ENCODE measurements around the gene PHRF1. TPM values are rescaled to one million over a fixed set of nuclear protein-coding genes. Genes with fewer than 3 reads are reported as not detected.

The PHRF1 gene
- total RNA-seq, 1 experiment from 2014 or later = 43.9 TPM

DNA sequence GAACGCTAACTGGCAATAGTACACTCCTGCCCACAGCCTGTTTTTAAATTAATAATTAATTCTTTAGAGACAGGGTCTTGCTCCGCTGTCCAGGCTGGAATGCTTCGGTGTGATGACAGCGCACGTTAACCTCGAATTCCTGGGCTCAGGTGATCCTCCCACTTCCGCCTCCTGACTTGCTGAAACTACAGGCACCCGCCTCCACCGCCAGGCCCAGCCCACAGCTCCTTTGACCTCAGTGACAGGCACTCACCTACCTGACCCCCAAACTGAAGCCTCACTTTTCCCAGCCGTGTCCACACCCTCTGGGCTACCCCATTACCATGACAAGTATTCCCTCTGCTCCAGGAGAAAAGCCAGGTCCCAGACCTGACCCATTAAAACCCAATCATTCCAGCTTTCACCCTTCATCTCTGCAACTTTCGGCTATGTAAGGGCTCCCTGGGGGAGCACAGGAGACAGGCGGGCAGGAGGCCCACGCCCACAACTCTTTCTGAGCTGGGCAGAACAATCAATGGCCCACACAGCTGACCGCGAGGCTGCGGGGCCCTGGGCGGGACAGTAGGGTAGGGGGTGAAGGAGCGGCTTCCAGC is 16.5 kb upstream of the PHRF1 start:
- Mint-ChIP-seq H3K27ac (ENCODE audit: unreplicated experiment) (peak overlapping the region; percentile 78), H3K36me3 (ENCODE audit: insufficient read depth, unreplicated experiment) (peaks cover 49% of the 10 kb centered on the region), H3K9me3 (ENCODE audit: unreplicated experiment) (no peaks in the 10 kb centered on the region), H3K4me1 (ENCODE audit: low read depth, unreplicated experiment) (peaks cover 14% of the 10 kb centered on the region), H3K4me3 (ENCODE audit: unreplicated experiment) (peak overlapping the region; percentile 90), H3K27me3 (ENCODE audit: insufficient read depth, unreplicated experiment) (no peaks in the 10 kb centered on the region)
- ChIA-PET CTCF (interaction anchor here (0.5 to 1.5 kb wide), 3 partner anchors 16 to 173 kb away, joined by 4 to 5 read pairs (median 4); no protein-coding TSS in a partner anchor), POLR2A (interaction anchor here (0.5 to 1.4 kb wide), 3 partner anchors 9 to 204 kb away, joined by 7 to 10 read pairs (median 7); partner anchors contain the start of gene PHRF1)
- no peaks in the 10 kb centered on the region for H3K9me3 ChIP-seq
- H3K27me3 ChIP-seq (replicated peaks; ENCODE audit: control insufficient read depth, insufficient read depth, low read length) = no peaks in the 10 kb centered on the region
- peak overlapping the region; percentile 68 for H3K4me3 ChIP-seq (ENCODE audit: low read depth, low read length)
- TF ChIP-seq, protein P1, sequence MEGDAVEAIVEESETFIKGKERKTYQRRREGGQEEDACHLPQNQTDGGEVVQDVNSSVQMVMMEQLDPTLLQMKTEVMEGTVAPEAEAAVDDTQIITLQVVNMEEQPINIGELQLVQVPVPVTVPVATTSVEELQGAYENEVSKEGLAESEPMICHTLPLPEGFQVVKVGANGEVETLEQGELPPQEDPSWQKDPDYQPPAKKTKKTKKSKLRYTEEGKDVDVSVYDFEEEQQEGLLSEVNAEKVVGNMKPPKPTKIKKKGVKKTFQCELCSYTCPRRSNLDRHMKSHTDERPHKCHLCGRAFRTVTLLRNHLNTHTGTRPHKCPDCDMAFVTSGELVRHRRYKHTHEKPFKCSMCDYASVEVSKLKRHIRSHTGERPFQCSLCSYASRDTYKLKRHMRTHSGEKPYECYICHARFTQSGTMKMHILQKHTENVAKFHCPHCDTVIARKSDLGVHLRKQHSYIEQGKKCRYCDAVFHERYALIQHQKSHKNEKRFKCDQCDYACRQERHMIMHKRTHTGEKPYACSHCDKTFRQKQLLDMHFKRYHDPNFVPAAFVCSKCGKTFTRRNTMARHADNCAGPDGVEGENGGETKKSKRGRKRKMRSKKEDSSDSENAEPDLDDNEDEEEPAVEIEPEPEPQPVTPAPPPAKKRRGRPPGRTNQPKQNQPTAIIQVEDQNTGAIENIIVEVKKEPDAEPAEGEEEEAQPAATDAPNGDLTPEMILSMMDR (IDR thresholded peaks at IDR 0.05; ENCODE audit: insufficient read depth in 1 of 2, low read depth in 1 of 2, low read length in 1 of 2, severe bottlenecking in 1 of 2, unreplicated experiment in 1 of 2) = no peak
- H3K4me1 ChIP-seq = peaks cover 33% of the 10 kb centered on the region
- BruUV-seq (replicated peaks) = TSS peak; percentile 68
- H3K36me3 ChIP-seq (ENCODE audit: control insufficient read depth, insufficient read depth, low read length) = peaks cover 8% of the 10 kb centered on the region
- intact Hi-C loops (cut with micrococcal nuclease; ENCODE audit: unreplicated experiment) = loop anchor here (1.0 to 10.0 kb wide), 5 partner anchors 8 to 165 kb away; partner anchors contain the start of genes DEAF1, PHRF1 and TMEM80
- peak; percentile 63 to 79 for DNase-seq

GRCh38 chr11:560305-561147 is 15.7 kb upstream of the PHRF1 start, which contains the start of the genes LMNTD2 and RASSF7:
LMNTD2 (minus strand) TSS chr11:560738; CDS start chr11:560716, 22 bp downstream.
RASSF7 (plus strand) TSS chr11:560970; CDS start chr11:561769, 799 bp downstream.
- peaks cover 8% of the 10 kb centered on the region for H3K36me3 ChIP-seq (ENCODE audit: control insufficient read depth, insufficient read depth, low read length)
- H3K4me3 ChIP-seq (ENCODE audit: low read depth, low read length) = peak within 1 kb of the TSS; percentile 68
- peak; percentile 96 to 98 for DNase-seq
- no peaks in the 10 kb centered on the region for H3K9me3 ChIP-seq
- POLR2A ChIA-PET = interaction anchor here (1.2 to 1.4 kb wide), 2 partner anchors 15 kb away, joined by 7 to 10 read pairs; partner anchors contain the start of gene PHRF1
- no TSS peak for BruUV-seq (replicated peaks)
- H3K4me1 ChIP-seq = peaks cover 36% of the 10 kb centered on the region
- Mint-ChIP-seq H3K27me3 (ENCODE audit: insufficient read depth, unreplicated experiment) (no peaks in the 10 kb centered on the region), H3K36me3 (ENCODE audit: insufficient read depth, unreplicated experiment) (peaks cover 54% of the 10 kb centered on the region), H3K4me3 (ENCODE audit: unreplicated experiment) (peak within 1 kb of the TSS; percentile 90), H3K9me3 (ENCODE audit: unreplicated experiment) (no peaks in the 10 kb centered on the region), H3K4me1 (ENCODE audit: low read depth, unreplicated experiment) (peaks cover 14% of the 10 kb centered on the region), H3K27ac (ENCODE audit: unreplicated experiment) (peak within 1 kb of the TSS; percentile 78)
- TF ChIP-seq, protein P1 (IDR thresholded peaks at IDR 0.05; ENCODE audit: insufficient read depth in 1 of 2, low read depth in 1 of 2, low read length in 1 of 2, severe bottlenecking in 1 of 2, unreplicated experiment in 1 of 2) = no peak
- intact Hi-C loops (cut with micrococcal nuclease; ENCODE audit: unreplicated experiment) = loop anchor here (1.0 to 10.0 kb wide), 4 partner anchors 8 to 134 kb away; partner anchors contain the start of genes DEAF1, PHRF1 and TMEM80
- CTCF ChIA-PET = interaction anchor here (0.7 to 1.5 kb wide), 2 partner anchors 15 to 173 kb away, joined by 4 read pairs; no protein-coding TSS in a partner anchor
- no peaks in the 10 kb centered on the region for H3K27me3 ChIP-seq (replicated peaks; ENCODE audit: control insufficient read depth, insufficient read depth, low read length)

Measured in Caco-2 (cell line).